ENCODE data around the gene IFIT3.

IFIT3 gene

DNA sequence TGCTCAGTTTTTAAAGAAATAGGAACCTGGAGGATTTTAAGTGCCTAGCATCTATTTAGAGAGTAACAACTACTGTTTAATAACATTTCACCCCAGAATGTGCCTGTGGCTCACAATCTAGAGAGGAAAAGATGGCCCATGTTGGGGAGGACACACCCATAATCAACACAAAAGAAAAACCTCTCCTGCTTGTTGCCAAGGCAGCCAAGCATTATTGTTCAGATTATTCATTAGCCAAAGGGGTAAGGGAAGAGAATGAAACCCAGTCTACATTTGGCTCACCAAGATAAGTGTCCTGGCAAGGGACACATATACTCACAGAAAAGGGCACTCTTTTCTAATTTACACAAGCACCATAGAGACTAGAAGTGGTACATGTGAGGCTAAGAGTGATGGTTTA, 32.4 kb downstream of the IFIT3 start:
- DNase-seq (ENCODE audit: low spot score) = no peak

- no peak for DNase-seq (ENCODE audit: low spot score)
These were observed 35.1 kb downstream of the IFIT3 start for GRCh38 chr10:89362929-89363328.

- no peak for DNase-seq (ENCODE audit: low spot score)
These were observed 36.1 kb downstream of the IFIT3 start for GRCh38 chr10:89363729-89364442.

GRCh38 chr10:89364531-89364930, 36.7 kb downstream of the IFIT3 start:
- no peak for DNase-seq (ENCODE audit: low spot score)

DNA sequence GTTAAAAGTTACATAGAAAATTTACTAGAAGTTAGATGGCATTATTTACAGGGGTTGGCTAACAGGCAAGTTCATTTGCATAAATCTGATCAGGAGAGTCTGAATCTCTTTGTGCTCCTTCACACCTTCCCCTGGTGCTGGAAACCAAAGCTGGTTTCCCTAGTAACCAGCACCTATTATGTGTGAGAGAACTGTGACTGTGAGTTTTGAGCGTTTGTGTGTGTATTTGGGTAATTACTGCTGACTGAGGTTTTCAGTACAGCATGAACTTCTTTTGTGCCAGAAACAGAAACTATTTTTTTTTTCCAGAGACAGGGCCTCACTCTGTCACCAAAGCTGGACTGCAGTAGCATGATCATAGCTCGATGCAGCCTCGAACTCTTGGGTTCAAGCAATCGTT, 39.7 kb downstream of the IFIT3 start:
- no peak for DNase-seq (ENCODE audit: low spot score)

DNA sequence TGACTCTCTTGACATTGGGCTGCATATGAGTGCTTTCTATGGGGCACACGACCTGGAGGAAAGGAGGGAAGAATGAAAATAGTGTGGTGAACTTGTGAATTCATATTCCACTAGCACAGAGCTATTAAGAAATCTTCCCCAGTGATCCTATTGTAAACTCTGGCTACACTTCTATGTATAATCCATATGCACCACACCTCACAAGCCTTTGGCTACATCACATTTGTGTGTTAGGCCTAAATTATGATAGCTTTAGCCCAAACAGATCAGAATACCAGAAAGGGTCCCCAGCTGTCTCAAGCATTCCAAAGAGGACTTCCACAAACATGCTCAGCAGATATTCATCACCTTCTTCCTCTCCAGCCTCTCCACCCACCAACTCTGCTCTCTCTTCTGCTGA, 40.3 kb downstream of the IFIT3 start:
- no peak for DNase-seq (ENCODE audit: low spot score)

DNA sequence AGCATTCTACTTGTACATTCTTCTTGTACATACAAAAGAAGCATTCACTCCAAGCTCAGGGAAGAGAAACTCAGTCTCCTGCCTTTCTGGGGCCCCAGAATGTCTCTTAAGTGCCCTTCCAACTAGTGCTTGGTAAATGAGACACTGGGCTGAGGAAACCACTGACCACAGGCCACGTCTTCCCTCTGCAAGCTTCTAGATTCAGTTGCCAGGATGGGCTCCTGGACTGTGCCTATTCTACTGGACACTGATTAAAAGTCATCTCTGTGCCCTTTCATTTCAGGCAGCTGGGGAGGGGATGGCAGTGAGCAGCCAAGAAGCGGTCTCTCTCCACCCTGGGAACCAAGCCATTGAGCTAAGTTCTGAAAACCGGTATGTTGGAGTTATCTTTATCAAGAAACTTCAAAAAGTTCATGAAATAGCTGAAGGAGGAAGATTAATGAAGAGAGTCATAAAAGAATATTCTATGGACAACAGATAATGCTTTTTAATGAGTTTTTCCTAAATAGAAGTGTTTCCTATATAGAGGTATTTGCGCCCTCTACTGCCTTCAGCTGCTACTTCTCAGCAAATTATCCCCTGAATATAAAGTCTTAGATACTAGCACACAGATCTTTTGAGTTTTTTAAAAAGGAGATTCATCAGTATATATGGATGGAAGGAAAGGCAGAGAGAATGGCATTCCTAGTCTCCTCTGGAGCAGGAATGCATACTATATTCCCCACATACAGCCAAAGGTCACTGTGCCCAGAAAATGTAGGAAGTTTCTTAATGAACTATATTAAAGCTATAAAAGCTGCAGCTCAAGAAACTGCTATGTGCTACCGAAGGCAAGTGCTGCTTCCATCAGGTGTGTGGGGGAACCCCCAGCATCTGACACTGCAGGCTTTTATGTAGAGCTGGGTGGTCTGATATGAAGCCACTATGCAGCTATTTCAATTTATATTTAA, 41.6 kb downstream of the IFIT3 start:
- no peak for DNase-seq (ENCODE audit: low spot score)

DNA sequence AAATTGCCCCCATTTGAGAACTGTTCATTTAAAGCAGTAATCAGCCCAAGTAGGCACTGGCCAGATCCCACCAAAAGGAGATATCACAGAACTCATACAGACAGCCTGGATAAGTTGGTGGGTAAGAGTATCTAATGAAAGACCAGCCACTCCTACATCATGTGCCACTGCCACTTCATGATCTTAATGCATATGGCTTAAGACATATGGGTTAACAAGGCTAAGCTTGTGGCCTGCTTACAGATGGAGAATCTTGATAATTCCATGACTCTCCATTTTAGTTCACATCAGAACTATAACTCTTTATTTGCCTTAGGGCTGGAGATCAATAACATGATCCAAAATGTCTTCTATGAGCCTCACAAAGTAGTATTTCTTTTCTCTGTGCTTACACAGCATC, 43.3 kb downstream of the IFIT3 start:
- no peak for DNase-seq (ENCODE audit: low spot score)

GRCh38 chr10:89371987-89372386, 44.2 kb downstream of the IFIT3 start:
- no peak for DNase-seq (ENCODE audit: low spot score)

GRCh38 chr10:89373916-89374711, 46.3 kb downstream of the IFIT3 start:
- no peak for DNase-seq (ENCODE audit: low spot score)

- no peak for DNase-seq (ENCODE audit: low spot score)
These were observed 46.9 kb downstream of the IFIT3 start for GRCh38 chr10:89374713-89375141.

GRCh38 chr10:89377705-89378637, 50.2 kb downstream of the IFIT3 start, which contains the start of gene IFIT1B:
Gene IFIT1B (plus strand): TSS chr10:89378056. CDS start chr10:89378136, 80 bp downstream.
- DNase-seq (ENCODE audit: low spot score) = no peak

DNA sequence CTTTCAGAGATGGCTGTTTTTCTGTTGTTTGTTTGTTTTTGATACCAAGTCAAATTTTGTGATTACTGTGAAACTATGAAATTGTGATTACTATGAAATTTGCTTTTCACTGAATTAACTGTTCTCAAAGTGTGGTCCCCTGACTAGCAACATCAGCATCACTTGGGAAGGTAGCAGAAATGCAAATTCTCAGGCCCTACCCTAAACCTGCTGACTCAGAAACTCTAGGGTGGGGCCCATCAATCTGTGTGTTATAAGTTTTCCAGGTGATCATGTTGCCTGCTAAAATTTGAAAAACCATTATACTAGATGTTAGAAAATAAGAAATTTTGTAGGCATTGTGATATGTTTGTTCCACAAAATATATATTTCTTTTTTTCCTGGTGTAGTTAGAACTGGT, 51.3 kb downstream of the IFIT3 start:
- DNase-seq (ENCODE audit: low spot score) = no peak

GRCh38 chr10:89382757-89383156, 55.0 kb downstream of the IFIT3 start:
- no peak for DNase-seq (ENCODE audit: low spot score)

- no peak for DNase-seq (ENCODE audit: low spot score)
These were observed 56.9 kb downstream of the IFIT3 start for GRCh38 chr10:89384474-89385340.

DNA sequence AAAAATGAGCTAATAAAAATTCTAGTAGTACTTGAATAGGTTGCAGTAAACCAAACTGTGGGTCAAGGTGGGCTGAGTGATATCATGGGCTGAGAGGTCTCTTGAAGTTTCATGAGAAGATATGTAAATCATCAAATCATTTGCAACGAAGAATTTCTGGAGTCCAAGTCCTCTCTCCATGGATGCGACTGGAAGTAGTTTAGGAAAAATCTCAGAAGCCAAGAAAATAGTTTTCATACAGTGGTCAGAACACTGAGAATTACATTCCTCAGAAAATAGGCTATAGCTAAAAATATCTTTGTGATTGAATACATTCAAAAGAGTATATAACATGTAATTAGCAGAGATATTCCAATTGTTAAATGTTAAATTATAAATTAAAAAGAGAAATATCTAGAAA, 61.0 kb downstream of the IFIT3 start:
- DNase-seq (ENCODE audit: low spot score) = no peak

- DNase-seq (ENCODE audit: low spot score) = no peak
These were observed 61.5 kb downstream of the IFIT3 start for GRCh38 chr10:89389254-89389653.

Data from COLO829 (cell line).